Measurements from ENCODE around the gene BORCS5.
A peak's percentile ranks its signal among the peaks of the same experiment; 100 is the strongest.

BORCS5 gene

GRCh38 chr12:12334367-12335040, 22.4 kb upstream of the BORCS5 start:
- Histone ChIP-seq H3K4me3 (ENCODE audit: low read depth, low read length) (no peak overlapping the region), H3K36me3 (no peaks in the 10 kb centered on the region), H3K27me3 (no peaks in the 10 kb centered on the region), H3K9me3 (no peaks in the 10 kb centered on the region), H3K4me1 (no peaks in the 10 kb centered on the region; the same call in 1 of the 2 replicates)
- peak; percentile 91 for TF ChIP-seq CTCF (IDR thresholded peaks at IDR 0.05; ENCODE audit: low read depth, low read length)
- DNase-seq: peak; percentile 75

GRCh38 chr12:12336049-12336411, 20.8 kb upstream of the BORCS5 start:
- Histone ChIP-seq H3K9me3 (no peaks in the 10 kb centered on the region), H3K27me3 (no peaks in the 10 kb centered on the region), H3K4me1 (no peaks in the 10 kb centered on the region; the same call in 1 of the 2 replicates), H3K4me3 (ENCODE audit: low read depth, low read length) (no peak overlapping the region), H3K36me3 (no peaks in the 10 kb centered on the region)
- TF ChIP-seq CTCF (IDR thresholded peaks at IDR 0.05; ENCODE audit: low read depth, low read length): no peak
- DNase-seq: no peak

- no peak for TF ChIP-seq CTCF (IDR thresholded peaks at IDR 0.05; ENCODE audit: low read depth, low read length)
- H3K9me3 ChIP-seq: no peaks in the 10 kb centered on the region
Measured at GRCh38 chr12:12336511-12336910, 20.4 kb upstream of the BORCS5 start.

GRCh38 chr12:12338527-12339168, 18.2 kb upstream of the BORCS5 start:
- Histone ChIP-seq H3K9me3 (no peaks in the 10 kb centered on the region), H3K36me3 (no peaks in the 10 kb centered on the region), H3K27me3 (no peaks in the 10 kb centered on the region), H3K4me3 (ENCODE audit: low read depth, low read length) (no peak overlapping the region), H3K4me1 (no peaks in the 10 kb centered on the region; the same call in 1 of the 2 replicates)
- TF ChIP-seq CTCF (IDR thresholded peaks at IDR 0.05; ENCODE audit: low read depth, low read length): no peak
- DNase-seq: no peak

More at GRCh38 chr12:12336511-12336910, 20.4 kb upstream of the BORCS5 start:
- H3K36me3 ChIP-seq: no peaks in the 10 kb centered on the region
- H3K27me3 ChIP-seq: no peaks in the 10 kb centered on the region
- DNase-seq: no peak
- H3K4me3 ChIP-seq (ENCODE audit: low read depth, low read length): no peak overlapping the region
- H3K4me1 ChIP-seq: no peaks in the 10 kb centered on the region; the same call in 1 of the 2 replicates

- H3K9me3 ChIP-seq: no peaks in the 10 kb centered on the region
- H3K4me3 ChIP-seq (ENCODE audit: low read depth, low read length): peak within 1 kb of the TSS; percentile 79
- H3K36me3 ChIP-seq: no peaks in the 10 kb centered on the region
- DNase-seq: peak; percentile 72
- H3K27me3 ChIP-seq: no peaks in the 10 kb centered on the region
- TF ChIP-seq CTCF (IDR thresholded peaks at IDR 0.05; ENCODE audit: low read depth, low read length): peak; percentile 49
- H3K4me1 ChIP-seq: no peaks in the 10 kb centered on the region
Measured at GRCh38 chr12:12349711-12350665, 6.9 kb upstream of the BORCS5 start, which contains the start of gene MANSC1. Gene MANSC1, minus strand, starts transcription at chr12:12350242. Its CDS starts 6,928 bp downstream, at chr12:12343314.
